Kidney (tissue), 14 donors: ENCODE data around the gene HNF1B. TPM values are rescaled to one million over a fixed set of nuclear protein-coding genes. Genes with fewer than 3 reads are reported as not detected.

Source experiments
- DNase-seq, 5 donors: peaks; one replicate each; pipeline ENCODE4 v3.0.0-alpha.2; 2013 to 2020
- FAIRE-seq: peaks from 2 replicates; lab custom pipeline; 2012; peaks lifted over from hg19 to GRCh38; lab: Jason Lieb, UNC
- H3K27ac ChIP-seq, 2 donors: one replicate each; pipeline ENCODE4 v1.7.0; 2013; ENCODE audit warnings: low read depth in 2 of 2, low read length in 2 of 2, inconsistent platforms in 1 of 2
- H3K27me3 ChIP-seq: one replicate; pipeline ENCODE4 v1.7.1; 2013; ENCODE audit warnings: low read length, inconsistent platforms; ENCODE audit not compliant: control insufficient read depth, insufficient read depth
- H3K36me3 ChIP-seq, 3 donors: one replicate each; pipeline versions ENCODE4 v1.7.0 to v1.7.1; 2013; ENCODE audit warnings: low read length in 3 of 3, control low read depth in 1 of 3, inconsistent platforms in 1 of 3; ENCODE audit not compliant: insufficient read depth in 3 of 3, control insufficient read depth in 2 of 3
- H3K4me1 ChIP-seq, 3 donors: one replicate each; pipeline versions ENCODE4 v1.7.0 to v1.7.1; 2013; ENCODE audit warnings: low read length in 3 of 3, inconsistent platforms in 1 of 3, low read depth in 1 of 3; ENCODE audit not compliant: control insufficient read depth in 2 of 3, insufficient read depth in 2 of 3
- H3K4me3 ChIP-seq, 3 donors: one replicate each; pipeline versions ENCODE4 v1.7.0 to v1.8.1; 2013; ENCODE audit warnings: low read length in 3 of 3, control low read depth in 1 of 3, inconsistent platforms in 1 of 3
- H3K9ac ChIP-seq, 3 donors: one replicate each; pipeline versions ENCODE4 v1.7.0 to v1.7.1; 2013; ENCODE audit warnings: low read length in 3 of 3, control low read depth in 1 of 3, inconsistent platforms in 1 of 3
- H3K9me3 ChIP-seq, 3 donors: one replicate each; pipeline versions ENCODE4 v1.7.0 to v1.7.1; 2013; ENCODE audit warnings: low read length in 3 of 3, control low read depth in 1 of 3, inconsistent platforms in 1 of 3; ENCODE audit not compliant: control insufficient read depth in 2 of 3, insufficient read depth in 1 of 3
- intact Hi-C: fragments of 100-400 bp; cut with DNase I; formaldehyde crosslinking; loops from one replicate; pipeline ENCODE4 v1.11.1; 2022
- polyA plus RNA-seq: library from polyadenylated mRNA; stranded (reverse); fragments of 350-450 nt; fragmentation: Illumina TruSeq; extraction: RNeasy Lipid Tissue Mini Kit (QIAGEN cat#74804); gene quantifications from one replicate; pipeline ENCODE4 v1.2.3, GENCODE V29; 2014; ENCODE audit warnings: low read depth, low replicate concordance; ENCODE audit not compliant: insufficient read depth
- total RNA-seq: library from RNA; stranded (reverse); fragmentation: NEBNext Ultra II Directional; extraction: Animal tissue kit (Norgen Biotek cat#: 25700); gene quantifications from one replicate; pipeline ENCODE4 v1.2.1, GENCODE V29; 2021
- TF ChIP-seq, protein P1 (sequence below): IDR thresholded peaks from 3 replicates; pipeline ENCODE4 v1.5.1; 2012; ENCODE audit warnings: mild to moderate bottlenecking, moderate library complexity, borderline replicate concordance; ENCODE audit not compliant: insufficient read depth; ENCODE audit errors: extremely low read depth
- donor health status: control.
- donor health status: control.
- donor health status: control.
- donor health status: control.
- donor health status: control.
- donor health status: DM: yes; HTN: yes; CAD: no.
- donor health status: Normal renal cell carcinoma (clear cell type).

Gene HNF1B
- total and polyA plus RNA-seq, 2 donors from 2014 or later, result 84.1 to 185 TPM

DNA sequence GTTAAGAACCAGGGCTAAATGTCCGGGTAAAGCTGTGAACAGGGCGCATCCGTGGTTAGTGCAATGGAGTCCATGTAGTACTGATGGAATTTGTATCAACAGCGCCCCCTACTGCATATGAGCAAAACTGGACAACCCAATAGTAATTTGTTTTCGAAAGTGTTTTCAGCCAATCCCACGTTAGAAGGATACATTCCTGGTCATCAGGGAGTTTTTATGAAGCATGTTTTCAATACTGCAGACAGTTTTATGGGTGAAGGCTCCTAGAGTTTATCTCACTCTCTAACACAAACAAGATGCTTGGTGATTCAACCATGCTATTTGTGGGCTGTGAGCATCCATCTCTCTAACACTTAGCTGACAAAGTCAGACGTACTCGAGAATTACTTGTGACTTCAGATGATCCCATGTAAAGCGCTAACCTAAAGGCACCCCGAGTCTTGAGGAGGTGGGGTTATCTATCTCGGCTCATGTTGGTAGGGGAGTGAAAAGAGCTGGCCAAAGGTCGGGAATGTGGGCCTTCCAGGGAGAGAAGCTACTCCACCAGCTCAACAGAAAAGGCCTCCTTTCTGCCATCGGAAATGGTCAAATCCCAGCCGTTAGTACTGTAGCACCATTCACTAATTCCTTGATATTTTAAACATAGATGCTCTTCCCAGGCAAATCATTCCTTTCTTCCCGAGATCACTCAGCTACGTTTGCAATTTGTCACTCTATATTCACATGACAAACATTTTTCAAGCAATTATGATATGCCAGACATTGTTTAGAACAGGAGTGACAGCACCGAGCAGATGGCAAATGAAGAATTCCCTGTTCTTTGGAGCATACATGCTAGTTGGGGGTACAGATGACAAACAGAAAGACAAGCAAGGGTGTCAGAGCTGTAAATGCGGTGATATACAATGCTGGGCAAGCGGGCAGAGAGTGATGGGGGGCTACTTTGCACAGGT, 46.9 kb upstream of the HNF1B start:
- peak overlapping the region; percentile 20 to 90 for H3K27ac ChIP-seq
- H3K9ac ChIP-seq, result no peak overlapping the region
- TF ChIP-seq, protein P1, sequence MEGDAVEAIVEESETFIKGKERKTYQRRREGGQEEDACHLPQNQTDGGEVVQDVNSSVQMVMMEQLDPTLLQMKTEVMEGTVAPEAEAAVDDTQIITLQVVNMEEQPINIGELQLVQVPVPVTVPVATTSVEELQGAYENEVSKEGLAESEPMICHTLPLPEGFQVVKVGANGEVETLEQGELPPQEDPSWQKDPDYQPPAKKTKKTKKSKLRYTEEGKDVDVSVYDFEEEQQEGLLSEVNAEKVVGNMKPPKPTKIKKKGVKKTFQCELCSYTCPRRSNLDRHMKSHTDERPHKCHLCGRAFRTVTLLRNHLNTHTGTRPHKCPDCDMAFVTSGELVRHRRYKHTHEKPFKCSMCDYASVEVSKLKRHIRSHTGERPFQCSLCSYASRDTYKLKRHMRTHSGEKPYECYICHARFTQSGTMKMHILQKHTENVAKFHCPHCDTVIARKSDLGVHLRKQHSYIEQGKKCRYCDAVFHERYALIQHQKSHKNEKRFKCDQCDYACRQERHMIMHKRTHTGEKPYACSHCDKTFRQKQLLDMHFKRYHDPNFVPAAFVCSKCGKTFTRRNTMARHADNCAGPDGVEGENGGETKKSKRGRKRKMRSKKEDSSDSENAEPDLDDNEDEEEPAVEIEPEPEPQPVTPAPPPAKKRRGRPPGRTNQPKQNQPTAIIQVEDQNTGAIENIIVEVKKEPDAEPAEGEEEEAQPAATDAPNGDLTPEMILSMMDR, result peak; percentile 48
- DNase-seq (peak in 3 of 5 donors; percentile 35 to 79 (median 68)), FAIRE-seq (no peak)
- intact Hi-C loops, result no loop called here
- no peaks in the 10 kb centered on the region for H3K27me3 ChIP-seq
- peaks cover 2 to 33% (median 31%) of the 10 kb centered on the region in 3 donors for H3K4me1 ChIP-seq
- no peaks in the 10 kb centered on the region for H3K9me3 ChIP-seq
- H3K36me3 ChIP-seq, result no peaks in the 10 kb centered on the region
- peak overlapping the region in 1 of 3 donors; percentile 2 for H3K4me3 ChIP-seq

DNA sequence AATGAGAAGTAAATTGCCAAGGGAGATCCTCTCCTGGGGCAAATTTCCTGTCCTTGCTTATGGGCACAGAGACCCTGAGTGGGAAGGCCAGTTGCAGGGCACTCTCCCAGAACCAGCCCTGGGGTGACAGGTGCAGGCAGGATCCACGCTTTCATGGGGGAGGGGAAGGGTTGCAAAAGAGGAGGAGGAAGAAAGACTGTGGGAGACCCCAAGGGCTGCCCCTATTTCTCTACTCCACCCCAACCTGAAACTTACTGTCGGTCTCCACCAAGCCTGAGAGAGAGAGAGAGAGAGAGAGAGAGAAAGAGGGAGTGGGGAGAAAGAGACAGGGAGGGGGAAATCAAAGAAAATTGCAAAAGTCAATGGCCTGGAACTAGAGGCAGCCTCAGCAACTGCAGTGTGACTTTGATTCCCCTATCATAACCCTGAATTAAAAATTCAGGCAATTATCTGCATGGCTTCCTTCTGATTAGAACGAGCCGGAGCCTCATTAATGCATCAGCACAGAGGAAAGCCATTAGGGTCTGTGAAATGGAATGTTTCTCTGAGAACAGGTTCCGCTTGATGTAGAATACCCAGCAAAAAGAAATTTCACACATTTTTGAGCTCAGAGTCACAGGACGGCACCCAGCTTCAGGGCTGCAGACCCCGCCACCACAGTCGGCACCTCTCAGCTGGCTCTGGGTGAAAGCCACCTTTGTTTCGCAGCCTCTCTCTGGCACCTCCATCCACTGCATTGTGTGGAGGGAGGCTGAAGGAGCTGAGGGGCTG, 45.1 kb upstream of the HNF1B start:
- H3K4me1 ChIP-seq, result peaks cover 2 to 34% (median 33%) of the 10 kb centered on the region in 3 donors
- H3K36me3 ChIP-seq, result no peaks in the 10 kb centered on the region
- FAIRE-seq (no peak), DNase-seq (peak; percentile 76 to 93 (median 86))
- H3K9me3 ChIP-seq, result no peaks in the 10 kb centered on the region
- H3K9ac ChIP-seq, result peak overlapping the region in 1 of 3 donors; percentile 21
- intact Hi-C loops, result no loop called here
- H3K27ac ChIP-seq, result peak overlapping the region; percentile 87 to 90
- TF ChIP-seq, protein P1, result no peak
- no peaks in the 10 kb centered on the region for H3K27me3 ChIP-seq
- H3K4me3 ChIP-seq, result peak overlapping the region in 1 of 3 donors; percentile 6

DNA sequence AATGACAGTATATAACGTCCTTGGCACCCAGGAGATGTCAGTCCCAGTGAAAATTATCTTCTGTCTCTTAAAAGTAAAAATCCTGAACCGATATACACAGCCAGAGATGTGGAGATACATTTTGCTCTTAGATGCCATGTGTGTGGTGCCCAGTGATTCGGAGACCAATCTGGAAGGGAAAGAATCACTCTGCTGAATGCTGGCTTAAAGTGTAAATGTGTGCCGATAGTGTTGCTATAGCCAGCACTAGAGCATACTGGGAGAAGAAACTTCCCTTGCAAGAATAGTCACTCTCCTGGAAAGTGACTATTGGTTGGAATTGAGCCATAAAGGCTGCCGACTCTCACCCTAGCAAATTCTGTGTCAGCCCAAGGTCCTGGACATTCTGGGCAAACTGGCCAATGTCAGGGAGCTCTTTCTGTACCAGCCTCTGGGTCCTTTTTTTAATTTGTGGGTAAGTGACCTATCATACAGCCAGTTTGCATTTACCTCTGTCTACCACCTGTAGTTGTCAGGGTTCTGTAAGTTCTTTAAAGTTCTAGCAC, 44.2 kb upstream of the HNF1B start:
- FAIRE-seq (no peak), DNase-seq (no peak)
- Histone ChIP-seq H3K4me1 (peaks cover 2 to 34% (median 30%) of the 10 kb centered on the region in 3 donors), H3K9me3 (no peaks in the 10 kb centered on the region), H3K27me3 (no peaks in the 10 kb centered on the region), H3K9ac (peak overlapping the region in 1 of 3 donors; percentile 21), H3K4me3 (no peak overlapping the region), H3K27ac (peak overlapping the region; percentile 79 to 87), H3K36me3 (no peaks in the 10 kb centered on the region)
- TF ChIP-seq, protein P1, result no peak
- intact Hi-C loops, result no loop called here
